A172 (cell line): Measurements from ENCODE around the gene DAGLA. TPM values are rescaled to one million over a fixed set of nuclear protein-coding genes. Genes with fewer than 3 reads are reported as not detected.

Source experiments
- DNase-seq: peaks from one replicate; pipeline ENCODE4 v3.0.0-alpha.2; 2015; ENCODE audit warnings: low spot score
- total RNA-seq: library from RNA; depleted of rRNA; stranded (reverse); fragments of >200 nt; shearing (Covaris generic); gene quantifications from 2 replicates; pipeline ENCODE4 v1.2.3, GENCODE V29; 2014

Gene DAGLA
- total RNA-seq, 1 experiment from 2014 or later, result 0.09 TPM

GRCh38 chr11:61764606-61765260 is 84.5 kb downstream of the DAGLA start:
- DNase-seq, result no peak

DNA sequence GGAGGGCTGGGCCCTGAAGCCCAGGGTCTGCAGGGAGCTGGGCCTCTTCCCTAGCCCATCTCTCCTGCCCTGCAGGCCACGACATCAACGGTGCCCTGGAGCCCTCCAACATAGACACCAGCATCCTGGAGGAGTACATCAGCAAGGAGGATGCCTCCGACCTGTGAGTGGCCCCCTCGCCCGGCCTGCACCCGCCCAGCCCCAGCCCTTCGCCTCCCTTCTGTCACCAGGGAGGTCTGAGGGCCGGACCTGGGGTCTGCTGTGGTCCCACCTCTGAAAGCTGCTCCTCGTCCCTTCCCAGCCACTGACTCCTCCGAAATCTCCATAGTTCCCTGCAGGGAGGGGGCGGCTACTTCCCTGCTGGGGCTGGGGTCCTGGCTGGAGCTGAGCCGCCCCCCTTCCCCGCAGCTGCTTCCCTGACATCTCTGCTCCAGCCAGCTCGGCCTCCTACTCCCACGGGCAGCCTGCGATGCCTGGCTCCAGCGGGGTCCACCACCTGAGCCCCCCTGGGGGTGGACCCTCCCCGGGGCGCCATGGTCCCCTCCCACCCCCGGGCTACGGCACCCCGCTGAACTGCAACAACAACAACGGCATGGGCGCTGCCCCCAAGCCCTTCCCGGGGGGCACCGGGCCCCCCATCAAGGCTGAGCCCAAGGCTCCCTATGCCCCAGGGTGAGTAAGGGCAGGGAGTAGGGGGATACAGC is 85.5 kb downstream of the DAGLA start:
- DNase-seq, result no peak

DNA sequence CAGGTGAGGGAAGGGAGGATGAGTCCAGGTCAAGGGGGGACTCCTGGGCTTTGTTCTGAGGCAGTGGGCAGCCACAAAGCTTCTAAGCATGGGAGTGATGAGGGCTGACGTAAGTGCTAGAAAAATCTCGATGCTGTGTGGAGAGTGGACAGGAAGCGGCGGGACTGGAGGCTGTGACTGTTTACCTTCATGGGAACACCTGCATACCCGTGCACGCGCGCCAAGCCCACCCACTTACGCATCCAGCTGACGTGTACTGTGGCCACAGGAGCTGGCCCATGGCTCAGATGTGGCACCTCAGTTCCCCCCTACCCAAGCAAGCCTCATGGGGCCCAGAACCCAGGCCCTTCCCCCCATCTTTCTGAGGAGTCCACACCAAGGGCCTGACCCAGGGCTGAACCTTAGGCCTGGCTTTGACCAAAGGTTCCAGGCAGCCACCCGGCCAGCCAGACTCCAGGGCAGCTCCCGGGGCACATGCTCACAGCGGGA is 86.2 kb downstream of the DAGLA start:
- no peak for DNase-seq

GRCh38 chr11:61768376-61769076 is 88.3 kb downstream of the DAGLA start:
- no peak for DNase-seq

GRCh38 chr11:61769169-61769920 is 89.2 kb downstream of the DAGLA start:
- DNase-seq, result peak; percentile 27

- no peak for DNase-seq
These were observed 89.9 kb downstream of the DAGLA start for GRCh38 chr11:61769946-61770683.

DNA sequence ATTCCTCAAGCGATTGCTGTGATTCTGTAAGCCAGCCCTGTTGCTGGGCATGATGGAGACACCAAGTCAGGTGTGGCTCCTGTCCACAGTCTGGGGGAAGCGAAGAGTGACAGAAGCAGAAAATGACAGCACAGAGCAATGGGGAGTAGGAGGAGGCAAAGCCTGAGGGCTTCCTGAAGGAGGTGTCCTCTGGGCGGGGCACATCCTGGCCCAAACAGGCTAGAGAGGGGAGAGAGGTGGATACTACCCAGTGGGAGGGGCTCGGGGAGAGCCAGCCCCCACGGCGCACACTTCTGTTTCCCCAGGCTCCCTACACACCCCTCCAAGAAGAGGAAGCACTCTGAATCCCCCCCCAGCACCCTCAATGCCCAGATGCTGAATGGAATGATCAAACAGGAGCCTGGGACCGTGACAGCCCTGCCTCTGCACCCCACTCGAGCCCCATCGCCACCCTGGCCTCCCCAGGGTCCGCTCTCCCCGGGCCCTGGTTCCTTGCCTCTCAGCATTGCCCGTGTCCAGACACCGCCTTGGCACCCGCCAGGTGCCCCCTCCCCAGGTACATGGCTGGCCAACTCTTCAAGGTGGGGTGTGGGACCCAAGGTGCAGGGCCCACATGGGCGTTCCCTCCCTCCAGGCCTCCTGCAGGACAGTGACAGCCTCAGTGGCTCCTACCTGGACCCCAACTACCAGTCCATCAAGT is 91.2 kb downstream of the DAGLA start:
- DNase-seq, result no peak

DNA sequence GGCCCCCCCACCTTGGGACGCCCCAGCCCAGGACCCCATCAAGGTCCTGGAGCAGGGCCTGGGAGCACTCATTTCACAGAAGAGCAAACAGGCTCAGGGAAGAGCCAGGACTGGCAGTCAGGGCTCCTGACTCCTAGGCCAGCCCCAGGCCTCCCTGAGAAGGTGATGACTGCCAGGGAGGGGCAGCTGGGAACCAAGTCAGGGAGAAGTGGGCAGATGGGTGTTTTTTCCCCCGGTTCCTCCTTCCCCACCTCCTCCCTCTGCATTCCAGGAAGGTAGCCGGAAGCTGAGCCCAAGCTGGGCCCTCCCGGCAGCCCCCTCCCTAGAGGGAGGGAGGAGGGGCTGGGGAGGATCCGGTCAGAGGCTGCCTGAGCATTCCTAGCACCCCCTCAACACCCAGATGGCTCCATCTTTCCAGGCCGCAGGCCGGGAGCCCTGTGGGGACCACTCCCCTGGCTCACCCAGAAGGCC is 91.8 kb downstream of the DAGLA start:
- DNase-seq, result no peak

- no peak for DNase-seq
These were observed 93.2 kb downstream of the DAGLA start for GRCh38 chr11:61773356-61773755.

DNA sequence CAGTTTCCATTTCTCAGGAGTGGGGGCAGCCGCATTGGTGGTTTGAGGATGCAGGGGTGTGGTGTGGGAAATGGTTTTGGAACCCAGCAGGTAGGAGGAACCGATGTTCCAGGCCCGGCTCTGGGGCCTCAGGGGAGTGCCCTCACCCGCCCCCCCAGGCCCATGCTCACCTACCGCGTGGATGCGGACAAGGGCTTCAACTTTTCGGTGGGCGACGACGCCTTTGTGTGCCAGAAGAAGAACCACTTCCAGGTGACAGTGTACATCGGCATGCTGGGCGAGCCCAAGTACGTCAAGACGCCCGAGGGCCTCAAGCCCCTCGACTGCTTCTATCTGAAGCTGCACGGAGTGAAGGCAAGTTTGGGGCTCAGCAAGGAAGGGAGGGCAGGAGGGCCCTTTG is 93.6 kb downstream of the DAGLA start:
- no peak for DNase-seq

- no peak for DNase-seq
These were observed 94.2 kb downstream of the DAGLA start for GRCh38 chr11:61774411-61774810.

DNA sequence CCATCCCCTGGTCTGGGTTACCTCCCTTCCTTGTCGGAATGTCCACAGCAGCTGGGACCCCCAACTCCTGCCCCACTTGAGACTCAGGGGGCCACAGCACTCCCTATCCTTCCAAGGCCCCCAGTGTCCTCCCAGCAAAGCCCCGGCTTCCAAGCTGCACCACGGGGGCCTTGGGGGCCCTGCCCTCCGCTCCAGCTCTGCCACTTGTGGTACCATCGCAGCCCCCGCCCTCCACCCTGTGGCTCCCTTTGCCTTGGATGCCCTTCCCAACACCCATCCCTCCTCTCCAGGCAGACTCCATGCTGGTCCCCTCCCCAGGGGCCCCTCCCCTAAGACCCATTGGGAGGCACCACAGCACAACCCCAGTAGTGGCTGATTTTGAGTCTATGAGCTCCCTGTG is 94.9 kb downstream of the DAGLA start:
- DNase-seq, result no peak

GRCh38 chr11:61775606-61776554 is 95.7 kb downstream of the DAGLA start:
- DNase-seq, result no peak

GRCh38 chr11:61776561-61777075 is 96.4 kb downstream of the DAGLA start:
- peak; percentile 44 for DNase-seq

GRCh38 chr11:61777234-61778090 is 97.3 kb downstream of the DAGLA start:
- no peak for DNase-seq

- no peak for DNase-seq
These were observed 98.2 kb downstream of the DAGLA start for GRCh38 chr11:61778357-61778886.

DNA sequence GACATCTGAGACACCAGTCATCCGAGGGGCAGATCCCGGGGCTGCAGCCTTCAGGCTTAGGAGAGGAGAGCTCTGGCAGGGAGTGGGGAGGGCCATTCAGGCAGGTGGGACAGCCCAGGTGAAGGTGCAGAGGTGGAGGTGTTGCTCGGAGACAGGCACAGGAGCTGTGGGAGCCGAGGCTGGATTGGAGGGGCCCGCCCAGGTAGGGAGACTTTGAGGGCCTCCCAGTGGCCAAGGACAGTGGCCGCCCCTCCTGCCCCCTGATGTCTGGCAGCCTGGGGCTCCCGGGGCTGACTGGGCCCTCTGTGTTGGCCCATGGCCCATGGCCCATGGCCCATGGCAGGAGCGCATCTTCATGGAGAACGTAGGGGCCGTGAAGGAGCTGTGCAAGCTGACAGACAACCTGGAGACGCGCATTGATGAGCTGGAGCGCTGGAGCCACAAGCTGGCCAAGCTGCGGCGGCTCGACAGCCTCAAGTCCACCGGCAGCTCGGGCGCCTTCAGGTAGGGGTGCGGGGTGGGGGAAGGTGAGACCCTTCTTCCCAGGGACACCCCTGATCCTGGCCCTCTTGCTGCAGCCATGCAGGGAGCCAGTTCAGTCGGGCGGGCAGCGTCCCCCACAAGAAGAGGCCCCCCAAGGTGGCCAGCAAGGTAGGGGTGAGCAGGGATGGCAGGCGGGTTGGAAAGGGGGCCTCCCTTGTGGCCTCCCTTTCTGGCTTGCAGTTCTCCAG is 98.9 kb downstream of the DAGLA start:
- no peak for DNase-seq
